Fibroblast of skin of left biceps (primary cell): ENCODE data around the gene CEP85.
A peak's percentile ranks its signal among the peaks of the same experiment; 100 is the strongest.
"Not testable (repeated sequence)": the region's sequence is repeated elsewhere in the genome, so short reads cannot be mapped to it uniquely, and the experiment has no call there.

Experiments
- DNase-seq, 2 experiments: peaks; one replicate each; pipeline ENCODE4 v3.0.0-alpha.2; 2013; ENCODE audit warnings: low read depth in 2 of 2

Gene CEP85

DNA sequence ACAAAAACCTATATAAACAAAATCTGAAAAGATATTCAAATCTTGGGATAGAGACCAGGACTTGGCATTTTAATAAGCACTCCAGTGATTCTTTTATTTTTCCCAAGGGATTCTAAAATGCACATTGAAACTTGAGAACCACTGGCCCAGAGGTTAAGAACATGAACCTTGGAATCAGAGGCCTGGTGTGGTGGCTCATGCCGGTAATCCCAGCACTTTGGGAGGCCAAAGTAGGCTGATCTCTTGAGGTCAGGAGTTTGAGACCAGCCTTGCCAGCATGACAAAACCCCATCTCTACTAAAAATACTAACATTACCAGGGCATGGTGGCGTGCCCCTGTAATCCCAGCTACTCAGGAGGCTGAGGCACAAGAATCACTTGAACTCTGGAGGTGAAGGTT is 12.9 kb upstream of the CEP85 start:
- no peak for DNase-seq

GRCh38 chr1:26224606-26225005 is 9.4 kb upstream of the CEP85 start:
- DNase-seq: no peak

- DNase-seq: no peak
Observed at GRCh38 chr1:26225033-26225831, 8.8 kb upstream of the CEP85 start.

- not testable (repeated sequence) for DNase-seq
Observed at GRCh38 chr1:26230682-26231081, 3.3 kb upstream of the CEP85 start.

DNA sequence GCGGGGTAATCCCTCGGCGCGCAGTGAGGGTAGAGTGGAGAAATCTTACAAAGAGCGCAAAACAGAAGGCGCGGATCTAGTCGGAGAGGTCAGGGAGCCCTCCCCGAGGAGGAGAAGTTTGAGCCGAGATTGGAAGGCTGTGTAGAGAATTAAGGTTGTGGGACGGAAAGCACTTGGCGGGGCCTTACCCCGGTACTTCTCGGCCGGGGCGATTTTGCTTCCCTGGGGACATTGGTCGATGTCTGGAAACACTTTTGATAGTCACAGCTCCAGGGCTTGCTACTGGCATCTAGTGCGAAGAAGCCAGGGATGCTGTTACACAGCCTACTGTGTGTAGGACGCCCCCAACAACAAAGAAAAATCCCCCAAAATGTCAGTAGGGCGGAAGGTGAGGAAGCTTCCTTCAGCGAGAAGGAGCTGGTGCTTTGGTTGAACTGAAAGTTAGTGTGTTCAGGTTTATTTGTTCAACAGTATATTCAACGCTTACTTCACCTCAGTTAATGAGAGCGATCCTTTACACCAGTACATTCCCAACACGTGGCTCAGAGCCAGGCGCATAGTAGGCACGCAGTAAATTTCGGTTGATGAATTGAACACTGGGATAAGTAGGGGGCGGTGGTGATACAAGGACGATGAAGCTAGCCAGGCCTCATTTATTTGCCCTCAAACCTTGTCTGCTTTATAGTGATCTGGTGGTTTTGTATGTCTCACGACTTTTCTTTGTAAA is 807 bp downstream of the CEP85 start:
- no peak for DNase-seq

GRCh38 chr1:26237230-26237966 is 3.4 kb downstream of the CEP85 start:
- DNase-seq: no peak

- no peak for DNase-seq
Observed at GRCh38 chr1:26239936-26240335, 5.9 kb downstream of the CEP85 start.

DNA sequence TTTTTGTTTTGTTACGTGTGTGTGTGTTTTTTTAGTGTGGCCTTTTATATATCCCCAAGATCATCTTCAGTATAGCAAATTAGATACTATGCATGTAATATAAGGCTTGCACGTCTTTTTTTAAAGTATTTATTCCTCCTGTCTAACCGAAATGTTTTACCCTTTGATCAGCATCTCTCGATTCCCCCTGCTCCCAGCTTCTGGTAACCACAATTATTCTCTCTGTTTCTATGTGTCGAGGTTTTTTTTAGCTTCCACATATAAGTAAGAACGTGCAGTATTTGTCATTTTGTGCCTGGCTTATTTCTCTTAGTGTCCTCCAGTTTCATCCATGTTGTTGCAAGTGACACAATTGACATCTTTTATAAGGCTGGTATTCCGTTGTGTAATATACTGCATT is 18.7 kb downstream of the CEP85 start:
- DNase-seq: no peak

DNA sequence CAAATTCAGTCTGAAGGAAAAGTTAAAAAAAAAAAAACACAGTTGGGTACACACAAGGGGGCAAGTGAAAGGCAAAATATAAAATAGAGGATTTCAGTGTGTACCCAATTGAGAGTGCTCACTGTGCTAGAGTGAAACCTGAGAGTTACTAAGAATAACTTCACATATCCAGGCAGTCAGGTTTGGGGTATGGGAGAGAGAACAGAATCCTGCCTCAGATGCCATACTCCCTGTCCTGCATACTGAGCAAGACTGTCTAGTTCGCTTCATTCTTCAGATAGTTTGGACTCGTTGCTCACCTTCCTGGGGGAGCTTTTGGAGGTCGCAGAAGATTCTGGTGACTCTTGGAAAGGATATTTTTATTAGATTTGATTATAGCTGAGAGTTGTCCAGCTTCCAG is 20.4 kb downstream of the CEP85 start:
- DNase-seq: no peak

DNA sequence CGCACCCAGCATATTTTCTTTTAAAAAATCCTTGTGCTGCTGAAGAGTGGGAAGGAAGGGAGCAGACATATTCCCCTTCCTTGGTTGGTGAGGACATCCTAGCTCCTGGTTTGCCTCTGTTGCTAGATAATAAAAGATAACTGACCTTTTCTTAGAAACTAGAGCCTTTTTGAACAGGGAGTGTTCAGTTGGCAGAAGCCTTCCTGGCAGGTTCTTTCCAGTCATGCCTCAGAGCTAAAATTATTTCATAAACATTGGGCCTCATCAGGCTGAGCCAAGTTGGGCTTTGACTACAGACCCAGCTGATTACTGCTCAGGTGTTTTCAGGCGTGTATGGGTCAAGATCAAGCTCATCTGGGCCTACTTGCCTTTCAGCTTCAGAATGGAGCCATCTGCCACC is 23.2 kb downstream of the CEP85 start:
- DNase-seq: no peak

- DNase-seq: no peak
Observed at GRCh38 chr1:26259005-26259404, 25.0 kb downstream of the CEP85 start.

- DNase-seq: no peak
Observed at GRCh38 chr1:26259578-26259977, 25.6 kb downstream of the CEP85 start.

DNA sequence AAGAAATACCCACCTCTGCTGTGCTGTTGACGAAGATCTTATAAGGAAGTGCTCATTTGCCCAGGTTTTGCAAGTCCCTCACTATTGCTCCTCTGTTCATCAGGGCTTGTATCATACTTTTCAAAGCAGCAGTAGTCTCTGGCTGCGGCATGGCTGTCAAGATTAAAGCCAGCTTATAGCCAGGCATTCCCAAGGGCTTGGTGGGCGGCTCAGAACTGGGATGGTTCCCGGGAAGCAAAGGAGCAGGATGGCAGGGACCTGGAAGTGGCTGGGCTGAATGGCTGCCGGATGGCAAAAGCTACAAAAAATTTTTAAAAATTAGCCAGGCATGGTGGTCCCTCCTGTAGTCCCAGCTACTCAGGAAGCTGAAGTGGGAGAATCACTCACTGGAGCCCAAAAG is 29.2 kb downstream of the CEP85 start:
- no peak for DNase-seq

DNA sequence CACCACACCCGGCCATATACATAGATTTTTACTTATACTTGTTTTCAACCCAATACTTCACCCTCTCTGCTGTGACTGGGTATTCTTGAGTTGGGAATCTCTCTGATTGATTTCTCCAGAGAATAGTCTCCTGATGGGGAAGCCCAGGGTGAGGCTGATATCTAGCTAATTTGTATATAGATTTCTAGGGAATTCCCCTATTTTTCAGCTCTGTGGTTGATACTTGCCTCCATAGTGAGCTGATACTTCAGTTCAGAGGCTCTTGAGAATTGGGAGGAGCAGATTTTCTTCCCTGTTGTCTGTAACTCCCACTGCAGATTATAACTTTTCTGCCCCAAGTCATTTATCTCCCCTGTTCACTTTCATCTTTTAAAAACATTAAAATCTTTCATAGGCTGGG is 31.4 kb downstream of the CEP85 start:
- DNase-seq: no peak

GRCh38 chr1:26268290-26269197 is 34.5 kb downstream of the CEP85 start:
- no peak for DNase-seq

DNA sequence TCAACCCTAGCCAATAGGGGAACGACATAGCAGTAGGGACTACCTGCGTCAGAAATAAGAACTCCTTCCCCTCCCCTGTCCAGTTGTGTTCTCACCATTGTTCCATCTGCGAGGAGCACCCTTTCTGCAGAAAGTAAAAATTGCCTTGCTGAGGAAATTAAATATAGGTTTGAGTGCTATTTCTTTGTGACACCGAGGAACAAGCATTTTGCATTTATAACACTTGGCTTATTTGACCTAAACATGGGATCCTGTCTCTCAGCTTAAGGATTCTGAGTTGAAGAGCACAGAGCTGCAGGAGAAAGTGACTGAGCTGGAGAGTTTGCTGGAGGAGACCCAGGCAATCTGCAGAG is 35.2 kb downstream of the CEP85 start:
- no peak for DNase-seq

GRCh38 chr1:26274801-26275425 is 40.9 kb downstream of the CEP85 start:
- DNase-seq: no peak

DNA sequence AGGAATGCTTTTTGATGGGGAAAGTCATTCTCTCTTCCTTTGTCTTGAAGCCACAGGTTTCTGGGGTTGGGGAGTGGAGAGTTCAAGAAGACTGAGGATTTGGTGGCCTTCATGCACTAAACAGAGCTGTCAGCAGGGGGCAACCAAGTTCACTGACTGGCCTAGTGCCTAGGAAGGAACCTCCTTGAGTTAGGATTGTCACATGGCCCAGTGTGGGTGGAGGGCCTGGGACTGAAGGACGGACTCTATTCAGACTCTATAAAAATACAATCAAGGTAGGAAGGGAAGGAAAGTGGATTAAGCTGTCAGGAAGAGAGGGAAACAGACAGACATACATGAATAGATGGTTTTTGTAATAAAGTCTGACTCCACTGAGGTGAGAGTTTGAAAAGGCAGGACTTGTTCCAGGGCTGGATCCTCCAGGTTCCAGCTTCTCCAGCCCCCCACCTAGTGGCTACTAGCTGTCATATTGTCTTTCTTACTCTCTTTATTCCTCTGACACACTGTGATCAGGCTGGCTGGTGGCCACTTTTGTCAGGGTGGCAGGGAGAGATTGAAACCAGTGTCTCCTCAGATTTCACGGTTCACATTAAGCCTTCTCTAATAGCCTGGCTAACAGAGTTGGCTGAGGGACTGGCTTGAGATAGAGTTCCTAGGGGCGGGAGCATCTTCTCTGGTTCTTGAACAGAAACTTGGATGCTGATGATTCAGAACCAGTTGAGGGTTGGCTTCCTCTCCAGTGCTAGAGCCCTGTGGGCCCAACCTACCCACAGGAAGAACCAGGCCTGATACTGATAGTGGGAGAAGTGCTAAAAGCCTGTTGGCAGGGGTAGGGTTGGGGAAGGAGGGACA is 41.8 kb downstream of the CEP85 start:
- peak; percentile 81 to 82 for DNase-seq

- DNase-seq: no peak
Observed at GRCh38 chr1:26276432-26276838, 42.4 kb downstream of the CEP85 start.

GRCh38 chr1:26277261-26277661 is 43.3 kb downstream of the CEP85 start:
- no peak for DNase-seq
